HG03442 (cell line): ENCODE data around the gene AFF2.

Experiments
- ATAC-seq: cut with Tn5 transposase; IDR thresholded peaks from one replicate; pipeline ENCODE4 v1.9.1; 2021; ENCODE audit warnings: mild to moderate bottlenecking, moderate library complexity; ENCODE audit not compliant: unreplicated experiment

AFF2 gene

DNA sequence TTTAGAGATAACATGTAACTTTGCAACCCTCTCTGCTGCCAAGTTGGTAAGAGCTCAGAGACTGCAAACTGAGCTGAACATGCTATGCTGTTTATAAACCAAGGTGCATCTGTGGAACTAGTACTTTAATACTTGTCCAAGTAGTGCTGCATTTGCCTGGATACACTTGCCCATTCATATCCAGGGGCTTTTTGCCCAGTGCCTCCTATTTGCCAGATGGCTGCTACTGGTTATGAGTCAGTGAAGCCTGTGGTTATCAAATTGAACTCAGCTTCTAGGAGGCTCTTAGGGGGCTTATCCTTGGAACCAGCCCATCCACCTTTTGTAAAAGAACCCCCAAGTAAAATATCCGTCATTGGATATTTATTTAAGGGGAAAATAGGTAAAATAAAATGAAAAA is 79.6 kb downstream of the AFF2 start:
- no peak for ATAC-seq

DNA sequence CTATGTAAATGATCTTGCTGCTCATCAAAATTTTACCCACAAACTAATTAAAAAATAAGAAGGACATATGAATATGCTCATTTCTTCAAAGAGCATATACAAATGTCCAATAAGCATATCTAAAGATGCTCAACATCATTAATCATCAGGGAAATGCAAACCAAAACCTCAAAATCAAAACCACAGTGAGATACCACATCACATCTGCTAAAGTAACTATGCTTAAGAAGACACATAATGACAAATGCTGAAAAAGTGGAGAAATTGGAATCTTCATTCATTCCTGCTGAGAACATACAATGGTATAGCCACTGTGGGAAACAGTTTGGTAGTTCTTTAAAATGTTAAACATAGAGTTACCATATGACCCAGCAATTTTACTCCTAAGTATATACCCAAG is 81.9 kb downstream of the AFF2 start:
- ATAC-seq: no peak

DNA sequence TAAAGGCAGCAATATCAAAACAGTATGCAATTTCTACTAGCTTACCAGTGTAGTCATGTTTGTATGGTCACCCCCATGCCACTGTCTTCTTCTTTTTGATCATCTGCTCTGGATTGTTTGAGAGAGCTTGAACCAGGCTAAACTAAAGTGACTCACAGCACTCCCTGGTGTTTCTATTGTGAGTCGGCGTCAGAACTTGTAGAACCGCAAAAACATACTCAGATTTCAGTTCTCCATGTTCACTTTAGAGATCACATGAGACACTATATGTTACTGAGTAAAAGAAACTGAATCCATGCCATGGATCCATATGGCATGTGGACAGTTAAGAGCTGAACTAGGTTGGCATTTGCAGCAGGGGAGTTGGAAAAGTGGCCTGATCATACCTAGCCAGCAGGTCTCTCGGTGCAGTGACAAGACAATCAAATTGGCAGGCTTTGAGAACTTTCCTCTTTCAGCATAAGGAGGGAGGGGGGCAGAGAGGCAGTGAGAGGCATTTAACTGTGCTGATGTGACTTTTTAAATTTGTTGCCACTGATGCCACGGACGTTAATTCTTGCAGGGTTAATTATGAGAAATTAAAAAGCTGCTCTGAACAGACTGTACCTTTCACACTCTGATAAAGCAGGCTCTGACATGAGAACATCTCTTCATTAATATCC is 88.4 kb downstream of the AFF2 start:
- no peak for ATAC-seq

DNA sequence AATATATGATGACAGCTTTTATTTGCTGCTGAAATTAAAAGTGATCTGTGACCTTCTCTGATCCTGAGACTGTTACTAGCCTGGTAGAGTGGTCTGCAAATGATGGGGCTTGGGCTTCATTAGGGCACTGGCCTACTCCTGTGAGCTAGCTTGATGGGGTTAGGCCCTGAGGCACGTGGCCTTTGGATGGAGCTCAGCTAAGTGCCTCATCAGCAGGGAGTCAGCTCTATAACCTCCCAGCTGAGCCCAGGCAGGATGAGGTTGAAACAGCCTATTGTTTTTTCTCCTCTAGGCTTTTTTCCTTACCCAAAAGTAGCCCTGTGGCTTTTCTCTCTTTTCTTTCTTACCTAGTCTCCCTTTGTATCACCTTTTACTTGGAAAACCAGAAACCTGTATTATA is 92.2 kb downstream of the AFF2 start:
- ATAC-seq: no peak

DNA sequence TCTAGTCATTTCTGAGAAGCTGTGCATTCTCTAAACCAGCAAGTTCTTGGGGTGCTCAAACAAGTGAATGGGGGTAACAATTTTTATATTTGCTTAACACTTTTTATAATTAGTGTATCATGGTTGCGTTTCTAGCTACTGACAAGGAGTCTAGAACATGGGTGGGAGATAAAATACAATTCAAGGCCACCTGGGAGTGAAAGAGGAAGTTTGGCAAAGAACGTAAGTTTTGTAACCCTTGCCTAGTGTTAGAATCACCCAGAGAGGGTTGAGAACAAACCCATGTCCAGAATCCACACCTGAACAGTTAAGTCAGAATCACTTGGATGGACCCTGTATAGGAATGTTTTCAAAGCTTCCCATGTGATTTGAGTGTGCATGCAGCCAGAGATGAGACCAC is 92.7 kb downstream of the AFF2 start:
- no peak for ATAC-seq

DNA sequence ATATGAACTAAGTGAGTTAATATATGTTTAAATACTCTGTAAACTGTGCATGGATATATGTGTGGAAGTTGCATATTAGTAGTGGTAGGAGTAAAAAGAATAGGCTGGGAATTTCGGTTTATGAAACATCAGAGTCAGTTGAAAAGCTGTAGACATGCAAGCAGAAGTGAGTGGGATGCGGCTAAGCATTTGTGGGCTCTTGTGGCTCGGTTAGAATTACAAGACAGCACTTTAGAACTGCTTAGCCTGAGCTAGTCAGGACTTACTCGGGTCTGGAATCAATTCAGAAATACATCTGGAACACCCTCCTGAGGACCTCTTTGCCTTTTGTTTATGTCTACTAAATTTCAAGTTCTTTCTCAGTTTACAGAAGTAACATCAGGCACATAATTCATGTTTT is 93.6 kb downstream of the AFF2 start:
- ATAC-seq: no peak

DNA sequence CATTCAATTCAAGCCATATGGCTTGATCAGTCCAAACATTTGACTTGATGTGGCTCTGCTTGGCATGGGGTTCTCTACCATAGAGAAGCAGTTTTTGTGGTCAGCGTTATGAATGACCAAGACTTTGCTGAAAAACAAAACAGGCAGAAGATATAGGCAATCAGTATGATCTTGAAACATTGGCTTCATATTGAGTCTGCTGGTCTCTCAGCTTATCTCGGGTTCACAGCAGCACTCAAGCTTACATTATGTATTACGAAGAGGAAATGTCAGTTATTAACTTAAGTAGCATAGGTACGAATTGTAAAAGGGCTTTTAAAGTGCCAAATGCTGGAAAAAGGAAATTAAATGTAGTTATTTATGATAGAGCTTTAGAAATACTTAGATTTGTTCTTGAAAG is 99.0 kb downstream of the AFF2 start:
- no peak for ATAC-seq

DNA sequence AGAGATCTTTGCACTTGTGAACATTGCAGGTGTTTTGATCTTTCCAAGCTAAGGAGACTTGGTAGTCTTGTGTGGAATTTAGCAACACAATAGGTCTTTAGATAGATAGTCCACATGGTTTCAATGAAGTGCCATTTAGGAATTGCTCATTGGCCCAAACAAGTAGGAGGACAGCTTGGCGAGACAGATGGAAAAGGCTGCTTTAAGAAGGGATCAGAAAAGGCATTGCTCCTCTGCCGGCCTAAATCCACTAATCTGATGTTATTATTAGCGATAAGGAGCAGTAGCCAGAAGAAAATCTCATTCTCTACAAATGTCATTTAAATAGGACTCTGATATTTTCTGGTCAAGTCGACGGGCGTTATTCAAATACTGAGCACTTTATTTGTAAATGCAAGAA is 99.7 kb downstream of the AFF2 start:
- ATAC-seq: no peak

DNA sequence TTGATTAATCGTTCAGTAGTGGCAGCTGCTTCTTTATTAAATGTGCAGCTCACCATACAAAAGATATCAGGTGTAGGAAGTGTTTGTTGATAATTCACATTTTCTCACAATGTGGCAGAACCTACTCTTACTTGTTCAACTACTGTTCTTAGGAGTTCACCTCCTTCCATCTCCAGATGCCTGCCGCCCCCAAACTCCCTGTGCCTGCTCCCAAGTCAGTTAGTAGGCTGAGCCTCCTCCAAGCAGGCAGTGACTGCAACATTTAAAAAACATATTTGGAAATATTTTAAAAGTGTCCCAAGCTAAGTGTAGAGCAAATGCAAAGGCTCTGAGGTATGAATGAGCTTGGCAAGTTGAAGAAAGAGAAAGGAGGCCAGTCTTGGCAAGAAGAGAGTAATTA is 100.2 kb downstream of the AFF2 start:
- no peak for ATAC-seq

DNA sequence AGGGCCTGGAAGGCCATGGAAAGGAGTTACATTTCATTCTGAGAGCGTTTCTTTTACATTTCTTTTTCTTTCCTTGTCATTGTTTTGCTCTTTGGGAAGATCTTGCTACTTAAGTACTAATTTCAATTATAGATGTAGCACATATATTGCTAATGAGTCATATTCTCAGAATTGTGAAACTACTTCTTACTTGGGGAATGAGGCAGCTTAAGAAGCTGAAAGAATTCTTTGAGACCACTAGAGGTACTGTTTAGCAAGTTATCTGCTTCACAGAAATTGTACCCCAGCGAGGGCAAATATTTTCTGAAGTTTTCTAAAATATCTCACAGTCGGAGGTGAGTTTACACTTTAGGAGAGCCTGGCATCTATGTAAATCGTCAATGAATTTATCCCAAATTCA is 100.6 kb downstream of the AFF2 start:
- no peak for ATAC-seq

DNA sequence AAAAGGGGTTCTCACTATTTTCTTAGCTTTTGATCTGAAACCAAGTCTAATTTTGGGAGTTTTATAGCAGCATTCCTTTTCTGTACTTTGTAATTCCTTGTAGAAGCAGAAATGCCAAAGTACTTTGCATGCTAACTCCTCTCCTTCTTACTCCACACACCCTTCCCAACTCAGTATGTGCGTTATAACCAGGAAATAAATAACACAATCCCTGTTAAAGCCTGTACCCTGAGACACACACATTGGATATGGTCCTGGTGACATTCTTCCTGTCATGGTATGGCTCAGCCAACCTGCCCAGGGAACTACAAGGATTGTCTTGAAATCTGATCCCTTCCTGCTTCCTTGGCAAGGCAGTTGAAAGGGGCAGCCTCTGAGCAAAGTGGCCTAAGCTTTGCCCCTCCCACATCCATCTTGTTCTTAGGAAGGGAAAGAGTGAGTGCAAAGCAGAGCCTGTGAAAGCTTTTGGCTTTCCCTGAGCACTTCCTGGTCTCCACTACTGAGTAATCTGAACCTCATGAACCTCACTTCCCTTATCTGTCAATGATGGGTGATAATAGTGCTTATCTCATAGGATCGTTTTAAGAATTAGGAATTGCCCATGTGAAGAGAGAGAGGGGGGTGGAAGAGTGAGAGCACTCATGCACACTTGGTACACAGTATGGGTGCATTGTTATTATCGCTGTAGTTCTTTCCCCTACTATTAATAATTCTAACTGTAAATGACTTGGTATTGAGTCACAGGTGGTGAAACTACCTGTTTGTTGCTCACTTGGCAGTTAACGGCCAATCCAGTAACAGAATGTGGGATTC is 109.3 kb downstream of the AFF2 start:
- ATAC-seq: peak; percentile 77

DNA sequence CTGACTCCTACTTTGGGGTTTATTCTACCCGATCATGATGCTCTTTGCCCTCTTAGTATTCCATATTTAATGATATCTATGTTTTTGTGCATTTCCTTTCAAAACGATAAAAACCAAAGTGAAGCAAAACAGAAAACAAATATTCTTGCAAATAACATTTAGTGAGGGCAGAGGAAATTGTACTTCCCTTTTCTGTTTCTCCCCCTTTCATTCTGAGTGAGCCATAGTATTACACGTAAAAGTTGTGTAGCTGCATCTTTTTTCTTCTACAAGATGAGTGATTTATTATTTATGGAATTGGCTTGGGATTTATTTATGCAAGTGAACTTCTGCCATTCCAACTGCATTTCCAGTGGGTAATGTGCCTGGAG is 109.9 kb downstream of the AFF2 start:
- peak; percentile 52 for ATAC-seq

DNA sequence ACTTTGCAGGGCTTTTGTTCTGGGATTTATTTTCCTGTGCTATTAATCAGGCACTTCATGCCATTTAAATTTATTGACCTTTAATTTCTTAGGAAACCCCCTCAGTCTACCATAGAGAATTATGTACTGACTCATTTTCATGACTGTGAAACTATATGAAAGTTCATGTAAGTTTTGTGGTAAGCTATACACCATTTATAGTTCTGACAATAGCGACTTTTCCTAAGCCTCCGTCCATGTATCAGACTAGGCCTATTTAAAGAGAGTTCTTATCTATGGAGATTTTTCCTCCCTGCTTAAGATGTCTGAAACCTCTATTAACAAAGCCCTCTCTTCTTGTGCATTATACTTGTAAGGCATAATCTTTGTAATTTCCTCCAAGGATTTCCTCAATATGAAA is 111.6 kb downstream of the AFF2 start:
- peak; percentile 61 for ATAC-seq

DNA sequence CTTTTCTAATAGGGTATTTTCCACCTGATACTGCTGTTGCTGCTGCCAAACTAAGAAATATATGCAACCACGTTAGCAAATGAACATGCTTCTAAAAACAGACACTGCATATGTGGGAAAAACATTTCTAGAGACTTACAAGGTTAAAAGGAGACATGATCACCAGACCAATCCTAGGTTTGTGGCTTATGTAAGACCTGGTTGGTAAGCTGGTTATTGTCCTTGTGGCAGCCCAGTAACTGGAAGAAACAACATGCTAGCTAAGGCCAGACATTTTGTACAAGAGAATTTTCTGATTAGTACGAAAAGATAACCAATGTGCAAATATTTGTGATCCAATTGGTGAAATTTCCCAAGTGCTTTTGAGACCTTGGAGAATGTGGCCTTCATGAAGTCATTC is 112.0 kb downstream of the AFF2 start:
- no peak for ATAC-seq

DNA sequence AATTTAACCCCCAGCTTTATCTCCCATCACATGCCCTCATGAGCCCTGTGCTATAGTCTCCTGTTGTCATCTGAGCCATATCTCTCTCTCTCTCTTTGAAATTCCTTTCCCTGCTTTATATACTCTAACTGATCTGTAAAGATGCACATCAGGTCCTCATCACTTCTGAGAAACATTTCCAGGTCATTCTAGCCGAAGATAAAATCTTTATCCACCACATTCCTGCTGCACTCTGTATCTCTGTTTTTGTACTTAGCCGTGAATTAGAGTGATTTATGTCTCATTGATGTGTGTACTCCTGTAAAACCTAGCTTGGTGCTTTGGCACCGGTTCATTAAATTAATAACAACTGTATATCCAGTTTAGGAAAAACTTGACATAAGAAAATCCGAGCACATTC is 113.2 kb downstream of the AFF2 start:
- no peak for ATAC-seq

DNA sequence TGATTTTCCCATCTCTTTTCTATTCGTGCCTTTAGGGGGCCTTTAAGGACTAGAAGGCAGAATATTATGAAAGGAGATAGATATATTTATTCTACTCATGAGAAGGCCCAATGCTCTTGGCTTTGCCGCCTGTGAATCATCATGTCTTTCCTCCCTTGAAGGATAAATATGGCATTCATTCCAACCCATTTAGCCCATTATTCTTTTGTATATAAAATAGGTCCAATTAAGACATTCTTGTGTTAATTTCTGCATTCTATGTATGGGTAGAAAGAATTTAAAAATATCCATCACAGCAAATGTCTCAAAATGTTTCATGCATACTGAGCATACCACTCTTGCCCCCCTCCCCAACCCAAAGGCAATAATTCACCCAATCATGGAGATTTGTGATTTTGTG is 115.1 kb downstream of the AFF2 start:
- no peak for ATAC-seq

DNA sequence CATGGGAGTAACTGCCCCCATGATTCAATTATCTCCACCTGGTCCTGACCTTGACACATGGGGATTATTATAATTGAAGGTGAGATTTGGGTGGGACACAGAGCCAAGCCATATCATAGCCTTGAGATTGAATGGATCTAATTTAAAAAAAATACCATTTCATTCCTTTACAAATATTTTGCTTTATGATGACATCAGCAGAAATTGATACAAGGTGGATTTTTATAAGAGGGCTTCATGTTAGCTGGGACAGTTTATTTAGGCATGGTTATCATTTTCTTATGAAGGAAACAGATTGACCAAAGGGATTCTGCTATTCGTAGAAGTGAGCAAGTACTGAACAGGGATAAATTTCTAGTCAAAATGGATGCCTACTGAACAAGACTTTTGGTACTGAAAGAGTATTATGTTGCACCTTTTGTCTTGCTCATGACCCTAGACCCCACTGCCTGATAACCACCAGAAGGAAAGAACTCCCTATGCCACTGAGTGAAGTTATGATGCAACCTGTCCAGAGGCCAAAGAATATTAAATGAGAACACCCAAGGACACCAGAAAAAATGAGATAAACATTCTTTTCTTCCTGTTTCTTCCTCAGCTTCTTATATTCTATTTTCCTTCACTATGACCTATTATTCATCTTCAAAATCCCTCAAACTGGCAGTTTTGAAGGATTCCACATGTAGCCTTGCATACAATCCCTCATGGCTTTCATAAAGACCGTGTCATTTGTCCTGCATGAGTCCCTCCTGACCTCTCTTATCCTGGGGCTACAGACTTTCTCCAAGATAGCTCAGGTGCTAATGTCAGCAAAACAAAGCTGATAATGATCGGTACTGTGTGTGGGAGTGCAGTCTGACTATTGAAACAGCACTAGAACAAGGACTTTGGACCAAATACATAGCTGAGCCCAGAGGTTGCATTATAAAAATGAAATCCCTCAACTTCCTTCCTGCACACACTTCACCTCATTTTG is 118.3 kb downstream of the AFF2 start:
- no peak for ATAC-seq

DNA sequence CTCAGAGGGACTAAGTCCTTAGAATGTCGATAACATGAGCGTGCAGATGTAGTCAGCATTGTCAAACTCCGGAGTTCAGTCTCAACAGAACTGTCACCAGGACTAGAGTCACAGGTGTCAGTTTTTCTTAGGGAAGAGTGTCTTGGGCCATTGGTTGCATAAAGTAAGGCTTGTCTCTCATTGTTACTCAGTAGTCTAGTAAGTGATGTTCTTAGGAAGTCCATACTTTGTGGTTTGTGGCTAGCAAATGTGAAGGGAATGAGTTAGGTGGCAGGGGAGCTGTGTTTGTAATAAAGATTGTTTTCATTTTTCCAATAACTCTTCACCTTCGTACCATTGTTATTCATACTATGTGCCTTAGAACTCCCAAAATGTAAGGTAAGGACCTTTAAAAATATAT is 119.6 kb downstream of the AFF2 start:
- no peak for ATAC-seq

DNA sequence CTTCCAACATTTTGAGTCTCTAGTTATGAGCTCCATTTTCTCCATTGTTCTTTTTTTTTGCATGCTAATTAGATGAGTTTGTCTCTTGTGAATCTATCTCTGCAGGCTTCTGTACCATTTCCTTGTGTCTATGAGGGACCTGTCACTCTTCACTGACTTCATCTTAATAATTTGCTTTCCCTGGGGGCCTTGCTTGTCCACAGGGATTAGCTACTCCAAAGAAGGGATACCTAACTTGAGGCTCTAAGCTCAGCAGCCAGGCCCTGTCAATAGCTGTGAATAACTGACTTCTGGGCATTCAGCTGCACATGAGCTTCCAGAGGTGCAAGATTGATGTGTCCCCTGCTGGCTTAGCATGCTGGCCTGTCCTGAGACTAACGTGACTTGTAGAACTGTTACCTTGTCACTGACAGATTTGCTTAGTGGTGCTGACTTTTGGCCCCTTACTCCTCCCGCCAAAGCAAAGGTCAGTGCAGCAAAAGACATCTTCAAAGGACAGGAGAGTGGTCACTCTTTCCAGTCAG is 124.6 kb downstream of the AFF2 start:
- no peak for ATAC-seq

DNA sequence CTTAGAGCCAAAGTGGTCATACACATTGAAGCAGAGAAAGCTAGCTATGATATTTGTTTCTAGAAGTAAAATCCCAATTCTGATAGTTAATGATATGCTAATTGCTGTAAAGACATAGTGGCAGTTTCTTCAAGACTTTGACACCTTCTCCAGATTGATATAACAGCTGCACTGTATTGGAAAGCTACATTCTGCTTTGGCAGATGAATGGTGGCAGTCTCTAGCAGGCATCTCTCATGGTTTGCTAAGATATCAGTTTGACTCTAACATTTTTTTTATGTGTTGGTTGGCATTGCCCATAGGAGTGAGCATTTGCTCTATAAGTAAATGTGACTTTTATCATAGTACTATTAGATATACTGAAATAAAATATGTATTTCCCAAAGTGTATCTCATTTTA is 128.2 kb downstream of the AFF2 start:
- no peak for ATAC-seq

DNA sequence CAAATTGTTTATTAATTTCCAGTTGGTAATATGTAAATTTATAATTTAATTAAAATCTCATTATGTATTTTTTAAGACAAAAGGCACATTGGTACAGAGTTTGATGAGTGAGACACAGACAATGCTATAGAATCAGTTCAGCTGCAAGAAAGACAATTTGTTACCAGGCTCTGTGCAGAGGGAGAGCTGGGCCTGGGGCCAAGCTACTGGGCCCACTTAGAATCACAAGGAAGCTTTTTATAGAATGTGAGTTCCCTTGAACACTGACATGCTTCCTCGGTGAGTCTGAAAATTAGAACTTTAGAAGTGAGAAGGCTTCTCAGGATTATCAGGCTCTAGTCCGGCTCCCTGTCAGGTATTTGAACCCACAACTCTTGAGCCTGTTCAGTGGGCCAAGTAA is 129.0 kb downstream of the AFF2 start:
- ATAC-seq: no peak
